ENCODE results near the gene VSTM1. TPM values are rescaled to one million over a fixed set of nuclear protein-coding genes. Genes with fewer than 3 reads are reported as not detected.
"Not testable (repeated sequence)": the region's sequence is repeated elsewhere in the genome, so short reads cannot be mapped to it uniquely, and the experiment has no call there.

The VSTM1 gene
- total and polyA plus RNA-seq, 4 donors = 1.4 to 4.5 (median 3.6) TPM; not detected in 1

DNA sequence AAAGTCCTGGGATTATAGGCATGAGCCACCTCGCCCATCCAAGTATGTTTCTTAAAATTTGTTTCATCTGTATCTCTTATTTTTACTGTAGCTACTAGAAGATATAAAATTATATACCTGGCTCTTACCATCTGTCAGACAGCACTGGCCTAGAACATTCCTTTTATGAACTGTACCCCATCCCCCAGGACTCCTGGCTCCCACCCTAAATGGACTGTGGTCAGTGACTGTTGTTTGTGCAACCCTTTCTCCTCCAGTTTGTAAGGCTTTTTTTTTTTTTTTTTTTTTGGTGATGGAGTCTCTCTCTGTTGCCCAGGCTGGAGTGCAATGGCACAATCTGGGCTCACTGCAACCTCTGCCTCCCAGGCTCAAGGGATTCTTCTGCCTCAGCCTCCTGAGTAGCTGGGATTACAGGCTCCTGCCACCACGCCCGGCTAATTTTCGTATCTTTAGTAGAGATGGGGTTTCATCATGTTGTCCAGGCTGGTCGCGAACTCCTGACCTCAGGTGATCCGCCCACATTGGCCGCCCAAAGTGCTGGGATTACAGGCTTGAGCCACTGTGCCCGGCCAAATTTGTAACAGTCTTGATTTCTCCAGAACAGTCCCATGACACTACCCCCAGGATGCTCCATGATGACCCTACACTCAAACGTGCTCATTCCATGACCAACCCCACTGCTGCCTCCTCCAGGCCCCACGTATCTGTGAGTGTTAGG, 41.5 kb upstream of the VSTM1 start:
- no peak for ATAC-seq (ENCODE audit: insufficient read depth, low FRiP score)
- no peak for DNase-seq

DNA sequence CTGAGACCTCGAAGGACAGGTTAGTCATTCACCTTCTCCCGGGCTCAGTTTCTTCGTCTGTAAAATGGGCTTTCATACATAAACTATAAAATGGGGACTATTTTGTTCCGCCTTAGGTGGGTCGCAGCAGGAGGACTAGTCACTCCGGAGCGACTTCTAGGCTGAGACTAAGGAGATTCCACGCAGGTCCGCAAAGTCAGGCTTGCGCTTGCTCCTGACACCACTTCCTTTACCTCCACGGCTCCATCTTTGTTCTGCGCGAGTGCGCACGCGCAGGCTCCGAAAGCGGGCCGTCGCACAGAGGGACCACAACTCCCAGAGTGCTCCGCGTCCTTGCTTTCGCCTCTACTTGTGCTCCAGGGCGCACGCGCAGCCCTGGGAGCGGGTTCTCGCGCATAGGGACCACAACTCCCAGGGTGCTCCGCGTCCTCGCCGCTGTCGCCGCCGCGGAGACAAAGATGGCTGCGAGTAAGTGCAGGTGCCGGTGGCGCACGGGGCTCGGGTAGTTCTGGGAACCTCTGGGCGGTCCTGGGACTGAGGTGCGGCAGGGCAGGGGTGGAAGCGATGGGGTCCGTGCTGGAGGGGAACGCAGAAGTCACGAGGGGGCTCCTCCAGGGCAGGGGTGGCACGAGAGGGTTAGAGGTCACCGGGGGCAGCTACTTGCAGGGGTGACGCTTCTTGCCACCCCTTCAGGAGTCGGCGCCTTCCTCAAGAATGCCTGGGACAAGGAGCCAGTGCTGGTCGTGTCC, 38.9 kb upstream of the VSTM1 start, which contains the start of gene NDUFA3:
NDUFA3 (plus strand) TSS at position 435 of the 749 bp plus-strand sequence; CDS start at position 459, 24 bp downstream.
- peaks cover 0 to 13% (median 3%) of the 10 kb centered on the region in 4 donors for H3K36me3 ChIP-seq (ENCODE audit: control insufficient read depth in 4 of 4, insufficient read depth in 4 of 4, low read length in 4 of 4)
- H3K9me3 ChIP-seq (ENCODE audit: control insufficient read depth in 4 of 4, insufficient read depth in 3 of 4, low read length in 3 of 4) = no peaks in the 10 kb centered on the region
- 2 to 3% methylated on average over 54 of the region's 54 CpGs for WGBS, 2 donors
- peak; percentile 99 for ATAC-seq (ENCODE audit: insufficient read depth, low FRiP score)
- TF ChIP-seq, protein P1, sequence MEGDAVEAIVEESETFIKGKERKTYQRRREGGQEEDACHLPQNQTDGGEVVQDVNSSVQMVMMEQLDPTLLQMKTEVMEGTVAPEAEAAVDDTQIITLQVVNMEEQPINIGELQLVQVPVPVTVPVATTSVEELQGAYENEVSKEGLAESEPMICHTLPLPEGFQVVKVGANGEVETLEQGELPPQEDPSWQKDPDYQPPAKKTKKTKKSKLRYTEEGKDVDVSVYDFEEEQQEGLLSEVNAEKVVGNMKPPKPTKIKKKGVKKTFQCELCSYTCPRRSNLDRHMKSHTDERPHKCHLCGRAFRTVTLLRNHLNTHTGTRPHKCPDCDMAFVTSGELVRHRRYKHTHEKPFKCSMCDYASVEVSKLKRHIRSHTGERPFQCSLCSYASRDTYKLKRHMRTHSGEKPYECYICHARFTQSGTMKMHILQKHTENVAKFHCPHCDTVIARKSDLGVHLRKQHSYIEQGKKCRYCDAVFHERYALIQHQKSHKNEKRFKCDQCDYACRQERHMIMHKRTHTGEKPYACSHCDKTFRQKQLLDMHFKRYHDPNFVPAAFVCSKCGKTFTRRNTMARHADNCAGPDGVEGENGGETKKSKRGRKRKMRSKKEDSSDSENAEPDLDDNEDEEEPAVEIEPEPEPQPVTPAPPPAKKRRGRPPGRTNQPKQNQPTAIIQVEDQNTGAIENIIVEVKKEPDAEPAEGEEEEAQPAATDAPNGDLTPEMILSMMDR (IDR thresholded peaks at IDR 0.05; ENCODE audit: control extremely low read depth, extremely low read depth) = no peak
- H3K4me1 ChIP-seq (ENCODE audit: control insufficient read depth in 5 of 5, insufficient read depth in 5 of 5, low read length in 5 of 5) = peaks cover 0 to 6% (median 0%) of the 10 kb centered on the region in 5 donors
- H3K27ac ChIP-seq (ENCODE audit: low read depth in 1 of 2, low read length in 1 of 2) = peak within 1 kb of the TSS; percentile 75 to 80
- H3K4me3 ChIP-seq = peak within 1 kb of the TSS; percentile 99
- peak; percentile 99 for DNase-seq
- H3K9ac ChIP-seq (ENCODE audit: insufficient read depth in 1 of 2, low read length in 2 of 2) = peak within 1 kb of the TSS in 1 of 2 donors; percentile 82
- peaks cover 0 to 7% (median 0%) of the 10 kb centered on the region in 3 donors for H3K27me3 ChIP-seq (ENCODE audit: control insufficient read depth in 3 of 3, insufficient read depth in 3 of 3, low read length in 2 of 3)

More for the DNA sequence above, 41.5 kb upstream of the VSTM1 start:
- Histone ChIP-seq H3K27ac (ENCODE audit: low read depth in 1 of 2, low read length in 1 of 2) (no peak overlapping the region), H3K9ac (ENCODE audit: insufficient read depth in 1 of 2, low read length in 2 of 2) (no peak overlapping the region), H3K4me3 (no peak overlapping the region), H3K4me1 (ENCODE audit: control insufficient read depth in 5 of 5, insufficient read depth in 5 of 5, low read length in 5 of 5) (peaks cover 0 to 6% (median 0%) of the 10 kb centered on the region in 5 donors), H3K27me3 (ENCODE audit: control insufficient read depth in 3 of 3, insufficient read depth in 3 of 3, low read length in 2 of 3) (no peaks in the 10 kb centered on the region), H3K9me3 (ENCODE audit: control insufficient read depth in 4 of 4, insufficient read depth in 3 of 4, low read length in 3 of 4) (no peaks in the 10 kb centered on the region), H3K36me3 (ENCODE audit: control insufficient read depth in 4 of 4, insufficient read depth in 4 of 4, low read length in 4 of 4) (peaks cover 7 to 37% (median 12%) of the 10 kb centered on the region in 4 donors)
- WGBS, 2 donors = 88 to 91% methylated on average over 11 of the region's 11 CpGs
- TF ChIP-seq, protein P1 (IDR thresholded peaks at IDR 0.05; ENCODE audit: control extremely low read depth, extremely low read depth) = no peak

DNA sequence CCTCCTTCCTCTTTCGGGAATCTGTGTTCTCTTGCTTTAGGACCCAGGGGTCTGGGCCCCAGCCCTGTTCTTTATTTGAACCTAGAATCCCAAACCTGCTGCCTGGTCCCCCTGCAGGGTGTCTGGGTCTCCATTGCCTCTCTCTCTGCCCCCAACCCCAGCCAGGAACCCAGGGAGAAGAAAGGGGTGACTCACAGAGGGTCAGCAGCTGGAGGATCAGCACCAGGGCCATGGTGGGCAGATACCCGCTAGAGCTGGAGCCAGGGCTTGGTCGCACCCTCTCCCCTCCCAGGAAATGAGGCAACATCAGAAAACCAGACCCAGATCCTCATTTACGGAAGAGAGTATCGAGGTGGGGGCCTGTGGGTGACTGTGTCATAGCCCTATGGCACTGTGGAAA, 36.9 kb upstream of the VSTM1 start, which contains the start of gene OSCAR:
OSCAR (minus strand) TSS at position 243 of the 400 bp plus-strand sequence; CDS start at position 232, 11 bp downstream.
- peaks cover 0 to 12% (median 0%) of the 10 kb centered on the region in 5 donors for H3K4me1 ChIP-seq (ENCODE audit: control insufficient read depth in 5 of 5, insufficient read depth in 5 of 5, low read length in 5 of 5)
- TF ChIP-seq, protein P1 (IDR thresholded peaks at IDR 0.05; ENCODE audit: control extremely low read depth, extremely low read depth) = no peak
- ATAC-seq (ENCODE audit: insufficient read depth, low FRiP score) (no peak), DNase-seq (peak in 1 of 3 donors; percentile 20)
- 12 to 42% methylated on average over 5 of the region's 5 CpGs for WGBS, 2 donors
- H3K27me3 ChIP-seq (ENCODE audit: control insufficient read depth in 3 of 3, insufficient read depth in 3 of 3, low read length in 2 of 3) = peaks cover 0 to 21% (median 3%) of the 10 kb centered on the region in 3 donors
- H3K9me3 ChIP-seq (ENCODE audit: control insufficient read depth in 4 of 4, insufficient read depth in 3 of 4, low read length in 3 of 4) = no peaks in the 10 kb centered on the region
- peak within 1 kb of the TSS in 1 of 2 donors; percentile 26 for H3K27ac ChIP-seq (ENCODE audit: low read depth in 1 of 2, low read length in 1 of 2)
- H3K36me3 ChIP-seq (ENCODE audit: control insufficient read depth in 4 of 4, insufficient read depth in 4 of 4, low read length in 4 of 4) = no peaks in the 10 kb centered on the region
- no peak within 1 kb of the TSS for H3K9ac ChIP-seq (ENCODE audit: insufficient read depth in 1 of 2, low read length in 2 of 2)
- no peak within 1 kb of the TSS for H3K4me3 ChIP-seq

DNA sequence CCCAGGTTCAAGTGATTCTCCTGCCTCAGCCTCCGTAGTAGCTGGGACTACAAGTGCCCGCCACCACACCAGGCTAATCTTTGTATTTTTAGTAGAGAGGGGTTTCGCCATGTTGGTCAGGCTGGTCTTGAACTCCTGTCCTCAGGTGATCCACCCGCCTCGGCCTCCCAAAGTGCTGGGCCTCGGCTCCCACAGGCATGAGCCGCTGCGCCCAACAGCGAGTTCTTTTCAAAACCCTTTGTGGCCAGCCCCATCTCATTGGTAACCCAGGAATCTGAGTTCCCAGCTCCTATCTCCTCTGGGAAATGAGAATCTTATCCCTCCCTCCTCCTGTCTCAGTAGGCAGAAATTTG, 36.2 kb upstream of the VSTM1 start:
- H3K36me3 ChIP-seq (ENCODE audit: control insufficient read depth in 4 of 4, insufficient read depth in 4 of 4, low read length in 4 of 4); DNase-seq; H3K9me3 ChIP-seq (ENCODE audit: control insufficient read depth in 4 of 4, insufficient read depth in 3 of 4, low read length in 3 of 4); H3K9ac ChIP-seq (ENCODE audit: insufficient read depth in 1 of 2, low read length in 2 of 2); H3K4me3 ChIP-seq; H3K27ac ChIP-seq (ENCODE audit: low read depth in 1 of 2, low read length in 1 of 2); ATAC-seq (ENCODE audit: insufficient read depth, low FRiP score): not testable (repeated sequence)
- WGBS, 2 donors = 68% methylated on average over 9 of the region's 9 CpGs
- peaks cover 0 to 12% (median 0%) of the 10 kb centered on the region in 5 donors for H3K4me1 ChIP-seq (ENCODE audit: control insufficient read depth in 5 of 5, insufficient read depth in 5 of 5, low read length in 5 of 5)
- peaks cover under 1 to 23% (median 3%) of the 10 kb centered on the region in 3 donors for H3K27me3 ChIP-seq (ENCODE audit: control insufficient read depth in 3 of 3, insufficient read depth in 3 of 3, low read length in 2 of 3)
